GM12891 (cell line): ENCODE results near the gene XPNPEP3.
"Not testable (repeated sequence)": the region's sequence is repeated elsewhere in the genome, so short reads cannot be mapped to it uniquely, and the experiment has no call there.

ENCODE experiments used
- DNase-seq: peaks from one replicate; pipeline ENCODE4 v3.0.0; 2011; ENCODE audit warnings: low spot score; ENCODE audit not compliant: insufficient read length
- FAIRE-seq: peaks from 2 replicates; lab custom pipeline; 2011; peaks lifted over from hg19 to GRCh38; lab: Jason Lieb, UNC
- PAX5 ChIP-seq: IDR thresholded peaks from 2 replicates; pipeline ENCODE4 v1.6.1; 2011; ENCODE audit warnings: low read length, moderate library complexity, mild to moderate bottlenecking; ENCODE audit not compliant: insufficient read depth, severe bottlenecking
- POLR2A ChIP-seq: IDR thresholded peaks from 2 replicates; pipeline ENCODE4 v1.6.1; 2011; ENCODE audit warnings: low read depth, low read length, control low read depth
- POLR2AphosphoS5 ChIP-seq: IDR thresholded peaks from 2 replicates; pipeline ENCODE4 v1.6.1; 2011; ENCODE audit warnings: low read depth, low read length, control low read depth
- POU2F2 ChIP-seq: IDR thresholded peaks from 2 replicates; pipeline ENCODE4 v1.6.1; 2011; ENCODE audit warnings: low read depth, mild to moderate bottlenecking, control low read depth, low read length, moderate library complexity
- SPI1 ChIP-seq: IDR thresholded peaks from 2 replicates; pipeline ENCODE4 v1.6.1; 2011; ENCODE audit warnings: low read depth, low read length, control low read depth
- TAF1 ChIP-seq: IDR thresholded peaks from 2 replicates; pipeline ENCODE4 v1.6.1; 2011; ENCODE audit warnings: low read depth, low read length, control low read depth

The XPNPEP3 gene

GRCh38 chr22:40826984-40827741, 29.8 kb upstream of the XPNPEP3 start:
- FAIRE-seq (no peak), DNase-seq (no peak)
- no peak for TF ChIP-seq POLR2AphosphoS5
- no peak for TF ChIP-seq PAX5
- TF ChIP-seq TAF1: no peak
- TF ChIP-seq POLR2A: no peak
- no peak for TF ChIP-seq POU2F2
- no peak for TF ChIP-seq SPI1

GRCh38 chr22:40829131-40829530, 27.8 kb upstream of the XPNPEP3 start:
- FAIRE-seq: no peak
- no peak for TF ChIP-seq POU2F2
- DNase-seq: no peak

GRCh38 chr22:40834619-40835018, 22.3 kb upstream of the XPNPEP3 start:
- TF ChIP-seq PAX5 (no peak), POLR2A (no peak), SPI1 (no peak), POLR2AphosphoS5 (no peak), POU2F2 (no peak), TAF1 (no peak)
- FAIRE-seq: no peak

GRCh38 chr22:40838486-40838885, 18.5 kb upstream of the XPNPEP3 start:
- no peak for DNase-seq
- TF ChIP-seq TAF1: no peak
- no peak for TF ChIP-seq PAX5
- TF ChIP-seq POLR2A: no peak
- no peak for TF ChIP-seq POLR2AphosphoS5
- no peak for TF ChIP-seq POU2F2
- no peak for TF ChIP-seq SPI1
- FAIRE-seq: no peak

More at GRCh38 chr22:40834619-40835018, 22.3 kb upstream of the XPNPEP3 start:
- no peak for DNase-seq

- DNase-seq (no peak), FAIRE-seq (no peak)
- TF ChIP-seq POLR2A (no peak), POU2F2 (no peak), TAF1 (no peak), PAX5 (no peak), POLR2AphosphoS5 (no peak), SPI1 (no peak)
Observed at GRCh38 chr22:40844951-40845350, 12.0 kb upstream of the XPNPEP3 start.

- not testable (repeated sequence) for DNase-seq, FAIRE-seq
Observed at GRCh38 chr22:40845816-40846215, 11.1 kb upstream of the XPNPEP3 start.

GRCh38 chr22:40853333-40853732, 3.6 kb upstream of the XPNPEP3 start:
- TF ChIP-seq POU2F2 (no peak), SPI1 (no peak), TAF1 (no peak), POLR2A (no peak), PAX5 (no peak), POLR2AphosphoS5 (no peak)
- FAIRE-seq (no peak), DNase-seq (no peak)

- FAIRE-seq (no peak), DNase-seq (no peak)
- TF ChIP-seq PAX5: no peak
- no peak for TF ChIP-seq POLR2A
Observed at GRCh38 chr22:40853961-40854360, 3.0 kb upstream of the XPNPEP3 start.

GRCh38 chr22:40855071-40855978, 1.6 kb upstream of the XPNPEP3 start:
- DNase-seq: no peak
- FAIRE-seq: peak; percentile 45
- TF ChIP-seq POU2F2 (no peak), SPI1 (peak; percentile 64), POLR2A (no peak), TAF1 (no peak)

- TF ChIP-seq PAX5 (no peak), POLR2A (no peak), POU2F2 (no peak), TAF1 (no peak), SPI1 (no peak), POLR2AphosphoS5 (no peak; the same call in 1 of the 2 replicates)
- FAIRE-seq: no peak
- DNase-seq: peak; percentile 5
Observed at GRCh38 chr22:40855979-40856512, 902 bp upstream of the XPNPEP3 start.
